Thyroid gland (tissue), 4 donors: ENCODE results near the gene OR10J1. TPM values are rescaled to one million over a fixed set of nuclear protein-coding genes. Genes with fewer than 3 reads are reported as not detected.

Source experiments
- DNase-seq, 2 donors: peaks; one replicate each; pipeline ENCODE4 v3.0.0-alpha.2; 2019
- H3K27ac ChIP-seq, 3 donors: fragments of 200-600 bp; sonication (generic); 1 replicate in 2 of 3; 2 replicates in 1 of 3; pipeline ENCODE4 v1.5.1; 2016 to 2019; ENCODE audit warnings: mild to moderate bottlenecking in 1 of 3, moderate library complexity in 1 of 3
- H3K27me3 ChIP-seq: fragments of 200-600 bp; sonication (generic); one replicate; pipeline ENCODE4 v1.5.1; 2019
- H3K36me3 ChIP-seq, 2 donors: fragments of 200-600 bp; sonication (generic); one replicate each; pipeline ENCODE4 v1.5.1; 2016 to 2019
- H3K4me1 ChIP-seq, 2 donors: fragments of 200-600 bp; sonication (generic); one replicate each; pipeline ENCODE4 v1.5.1; 2017 to 2019
- H3K4me3 ChIP-seq, 3 donors: fragments of 200-600 bp; sonication (generic); replicated peaks in 1 of 3; 1 replicate in 2 of 3; 2 replicates in 1 of 3; pipeline ENCODE4 v1.5.1; 2016; ENCODE audit warnings: mild to moderate bottlenecking in 1 of 3
- H3K9me3 ChIP-seq: fragments of 200-600 bp; sonication (generic); one replicate; pipeline ENCODE4 v1.5.1; 2017
- POLR2A ChIP-seq, 2 donors: fragments of 450-650 bp; IDR thresholded peaks; one replicate each; pipeline ENCODE4 v1.6.1; 2017; ENCODE audit warnings: antibody characterized with exemption in 2 of 2, mild to moderate bottlenecking in 2 of 2, moderate library complexity in 1 of 2
- WGBS, 2 donors: methylation state at CpG; one replicate each; pipeline ENCODE4 v1.1.5; 2017; 5-methylcytosine and 5-hydroxymethylcytosine counted together
- intact Hi-C: fragments of 100-400 bp; cut with DNase I; formaldehyde crosslinking; loops from one replicate; pipeline ENCODE4 v1.15.1; 2023
- total RNA-seq, 4 donors: library from RNA; depleted of rRNA; stranded (reverse); fragments of >200 nt; gene quantifications; one replicate each; pipeline ENCODE4 v1.2.3, GENCODE V29; 2016
- TF ChIP-seq, protein P1 (sequence below), 6 experiments: fragments of 200-600 bp in 3 of 6; fragments of 450-650 bp in 3 of 6; sonication (generic) in 3 of 6; IDR thresholded peaks; one replicate each; pipeline ENCODE4 v1.5.1; 2016 to 2019; ENCODE audit warnings: antibody characterized with exemption in 6 of 6, mild to moderate bottlenecking in 2 of 6, inconsistent platforms in 1 of 6, moderate library complexity in 1 of 6

OR10J1 gene
- total RNA-seq, 4 donors from 2014 or later = not detected

DNA sequence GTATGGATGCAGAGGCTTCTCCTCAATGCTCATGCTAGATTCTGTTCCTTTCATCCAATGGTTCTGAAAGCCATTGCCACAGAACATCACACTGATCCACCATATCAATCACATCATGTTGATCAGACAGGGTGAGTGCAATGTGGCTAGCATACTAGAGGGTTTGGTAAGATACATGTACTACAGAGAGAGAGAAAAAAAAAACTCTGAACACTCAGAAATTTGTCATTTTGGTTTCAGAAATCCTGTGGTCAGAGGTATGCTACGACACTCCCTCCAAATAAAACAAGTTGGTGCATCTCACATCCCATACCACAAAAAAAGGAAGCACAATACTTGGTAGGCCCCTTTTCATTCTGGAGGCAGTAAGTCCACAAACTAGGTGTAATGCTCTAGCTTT lies 35.4 kb downstream of the OR10J1 start:
- no peaks in the 10 kb centered on the region for H3K4me1 ChIP-seq
- H3K27ac ChIP-seq = no peak overlapping the region
- DNase-seq = no peak
- TF ChIP-seq POLR2A (IDR thresholded peaks at IDR 0.05) = no peak
- TF ChIP-seq, protein P1, sequence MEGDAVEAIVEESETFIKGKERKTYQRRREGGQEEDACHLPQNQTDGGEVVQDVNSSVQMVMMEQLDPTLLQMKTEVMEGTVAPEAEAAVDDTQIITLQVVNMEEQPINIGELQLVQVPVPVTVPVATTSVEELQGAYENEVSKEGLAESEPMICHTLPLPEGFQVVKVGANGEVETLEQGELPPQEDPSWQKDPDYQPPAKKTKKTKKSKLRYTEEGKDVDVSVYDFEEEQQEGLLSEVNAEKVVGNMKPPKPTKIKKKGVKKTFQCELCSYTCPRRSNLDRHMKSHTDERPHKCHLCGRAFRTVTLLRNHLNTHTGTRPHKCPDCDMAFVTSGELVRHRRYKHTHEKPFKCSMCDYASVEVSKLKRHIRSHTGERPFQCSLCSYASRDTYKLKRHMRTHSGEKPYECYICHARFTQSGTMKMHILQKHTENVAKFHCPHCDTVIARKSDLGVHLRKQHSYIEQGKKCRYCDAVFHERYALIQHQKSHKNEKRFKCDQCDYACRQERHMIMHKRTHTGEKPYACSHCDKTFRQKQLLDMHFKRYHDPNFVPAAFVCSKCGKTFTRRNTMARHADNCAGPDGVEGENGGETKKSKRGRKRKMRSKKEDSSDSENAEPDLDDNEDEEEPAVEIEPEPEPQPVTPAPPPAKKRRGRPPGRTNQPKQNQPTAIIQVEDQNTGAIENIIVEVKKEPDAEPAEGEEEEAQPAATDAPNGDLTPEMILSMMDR (IDR thresholded peaks at IDR 0.05) = no peak
- H3K9me3 ChIP-seq = no peaks in the 10 kb centered on the region
- intact Hi-C loops = no loop called here
- 70 to 86% methylated on average over 1 of the region's 1 CpG for WGBS, 2 donors
- no peaks in the 10 kb centered on the region for H3K36me3 ChIP-seq
- H3K4me3 ChIP-seq = no peak overlapping the region
- H3K27me3 ChIP-seq = no peaks in the 10 kb centered on the region

DNA sequence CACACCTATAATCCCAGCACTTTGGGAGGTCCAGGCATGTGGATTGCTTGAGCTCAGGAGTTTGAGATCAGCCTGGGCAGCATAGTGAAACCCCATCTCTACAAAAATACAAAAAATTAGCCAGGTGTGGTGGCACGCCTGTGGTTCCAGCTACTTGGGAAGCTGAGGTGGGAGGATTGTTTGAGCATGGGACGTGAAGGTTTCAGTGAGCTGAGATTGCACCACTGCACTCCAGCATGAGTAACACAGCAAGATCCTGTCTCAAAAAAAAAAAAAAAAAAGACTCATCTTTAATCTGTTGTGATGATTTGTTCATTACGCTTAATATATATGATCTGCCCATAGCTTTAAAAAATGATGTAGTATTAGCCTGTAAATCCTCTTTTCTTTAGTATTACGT lies 44.0 kb downstream of the OR10J1 start:
- Histone ChIP-seq H3K4me1 (no peaks in the 10 kb centered on the region), H3K27ac (no peak overlapping the region), H3K27me3 (no peaks in the 10 kb centered on the region), H3K36me3 (no peaks in the 10 kb centered on the region), H3K4me3 (no peak overlapping the region), H3K9me3 (no peaks in the 10 kb centered on the region)
- TF ChIP-seq POLR2A (IDR thresholded peaks at IDR 0.05) = no peak
- TF ChIP-seq, protein P1 (IDR thresholded peaks at IDR 0.05) = no peak
- DNase-seq = no peak
- WGBS, 2 donors = 88 to 90% methylated on average over 4 of the region's 4 CpGs
- intact Hi-C loops = no loop called here

Other genes starting within 250 kb of the OR10J1 start
- gene ACKR1, start 234.8 kb upstream of the OR10J1 start, total RNA-seq = 10 to 100 TPM; 13.3 to 37.4 (median 24.1) TPM
- gene FCER1A, start 137.4 kb upstream of the OR10J1 start, total RNA-seq = under 1 TPM in 1 of 4 donors, not detected in 3; 0.40 TPM
- not detected for gene OR10J4, start 7.5 kb upstream of the OR10J1 start, total RNA-seq
- gene OR10J5, start 96.3 kb downstream of the OR10J1 start, total RNA-seq = not detected
- gene APCS, start 148.1 kb downstream of the OR10J1 start, total RNA-seq = not detected